HG03175 (cell line): ENCODE data around the gene TTC28.
A peak's percentile ranks its signal among the peaks of the same experiment; 100 is the strongest.

Source experiments
- ATAC-seq: cut with Tn5 transposase; IDR thresholded peaks from one replicate; pipeline ENCODE4 v1.9.1; 2021; ENCODE audit warnings: mild to moderate bottlenecking, moderate library complexity; ENCODE audit not compliant: unreplicated experiment

TTC28 gene

DNA sequence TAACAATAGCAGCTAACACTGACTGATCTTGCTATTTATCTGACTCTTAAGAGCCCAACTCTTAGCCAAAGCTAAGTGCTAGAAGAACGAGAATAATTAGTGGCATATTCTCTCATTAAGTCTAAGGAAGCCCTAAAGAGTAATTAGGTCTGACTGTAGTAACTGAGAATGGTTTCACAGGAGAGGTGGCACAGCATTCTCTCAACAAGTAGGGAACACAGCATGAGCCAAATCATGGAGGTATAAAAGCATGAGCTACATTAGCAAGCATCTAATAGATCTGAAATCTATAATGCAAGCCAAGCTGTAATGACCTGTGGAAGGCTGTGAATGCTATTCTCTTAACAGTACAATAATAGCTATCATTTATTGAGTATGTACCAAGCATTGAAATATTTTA lies 230.6 kb downstream of the TTC28 start:
- ATAC-seq, result no peak

DNA sequence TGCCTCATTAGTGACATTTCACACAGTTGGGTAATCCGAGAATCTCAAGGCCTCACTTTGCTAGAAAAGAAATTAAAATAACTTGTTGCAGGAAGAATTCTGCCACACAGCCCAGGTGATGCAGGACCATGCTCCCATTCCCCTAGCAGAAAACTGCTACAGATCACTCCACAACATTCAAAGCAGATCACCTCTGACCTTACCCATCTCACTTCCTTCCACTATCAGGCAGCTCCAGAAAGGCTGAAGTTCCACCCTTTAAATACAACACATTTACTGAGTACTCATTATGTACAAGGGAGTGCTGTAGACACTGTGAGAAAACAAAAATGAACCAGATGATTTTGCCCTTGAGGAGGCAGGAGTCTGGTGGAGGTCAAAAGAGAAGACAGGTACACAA lies 231.0 kb downstream of the TTC28 start:
- ATAC-seq, result no peak

DNA sequence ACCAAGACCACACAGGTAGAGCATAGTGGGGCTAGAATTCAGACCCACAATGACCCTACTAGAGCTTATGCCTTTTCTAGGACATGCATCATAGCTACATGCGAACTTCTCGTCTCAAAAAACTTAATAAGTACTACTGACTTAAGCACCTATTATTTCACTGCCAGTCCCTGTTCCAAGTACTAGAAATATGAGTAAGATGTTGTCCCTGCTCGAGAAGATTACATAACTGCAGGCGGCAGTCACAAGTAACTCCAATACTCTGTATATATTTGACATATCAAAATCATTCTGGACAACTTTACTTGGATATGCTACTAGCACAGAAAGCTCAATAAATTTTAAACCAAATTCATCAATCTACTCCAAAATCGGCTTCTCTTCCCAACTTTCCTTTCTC lies 235.0 kb downstream of the TTC28 start:
- ATAC-seq, result no peak

DNA sequence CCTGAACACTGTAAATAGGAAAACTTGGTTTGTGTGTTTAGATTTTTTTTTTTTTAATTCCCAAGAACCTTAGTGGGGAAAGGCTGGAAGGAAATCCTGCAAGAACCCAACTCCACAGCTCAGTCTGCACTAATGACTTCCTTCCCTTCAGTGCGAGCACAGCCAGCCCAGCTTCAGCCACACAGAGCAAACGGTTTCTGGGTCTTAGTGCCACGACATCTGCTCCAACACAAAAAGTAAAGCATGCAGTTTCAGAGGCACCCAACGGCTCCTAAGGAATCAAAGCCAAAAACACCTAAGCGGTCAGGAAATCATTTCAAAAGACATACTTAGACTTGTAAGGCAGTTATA lies 236.1 kb downstream of the TTC28 start:
- ATAC-seq, result no peak

DNA sequence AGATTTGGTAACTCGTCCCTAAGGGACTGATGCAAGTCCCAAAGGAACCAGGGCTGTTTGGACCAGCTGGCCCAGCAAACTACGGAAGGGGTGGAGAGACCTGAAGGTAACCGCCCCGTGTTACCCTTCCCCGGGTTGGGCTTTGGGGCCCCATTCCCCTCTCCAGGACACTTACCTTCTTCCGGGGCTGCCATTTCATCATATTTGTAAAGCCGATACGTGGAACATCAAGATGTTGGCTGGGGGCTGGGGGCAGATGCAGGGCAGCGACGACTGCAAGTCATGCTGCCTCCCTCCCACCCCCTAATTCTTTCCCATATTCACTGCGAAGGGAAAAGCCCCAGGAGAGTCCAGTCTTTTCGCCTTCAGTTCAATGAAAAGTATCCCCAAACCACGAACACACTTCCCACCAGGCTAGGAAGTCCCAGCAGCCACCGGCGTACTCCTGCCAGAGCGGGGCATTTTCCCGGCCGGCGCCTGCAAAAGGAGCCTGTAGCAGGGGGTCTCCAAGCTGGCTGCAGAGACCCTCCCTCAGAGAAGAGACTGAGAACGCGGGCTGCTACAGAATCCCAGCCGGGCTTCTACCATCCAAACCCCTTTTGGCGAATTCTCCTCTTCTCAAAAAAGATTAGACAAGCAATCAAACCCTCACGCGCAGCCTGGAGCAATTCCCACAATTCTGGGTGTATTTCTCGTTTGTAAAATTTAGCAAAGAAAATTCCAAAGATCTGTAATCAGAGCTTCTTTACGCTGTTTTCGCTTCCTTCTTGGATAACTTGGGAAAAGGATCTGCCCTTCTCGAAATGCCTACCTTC lies 236.7 kb downstream of the TTC28 start:
- no peak for ATAC-seq

DNA sequence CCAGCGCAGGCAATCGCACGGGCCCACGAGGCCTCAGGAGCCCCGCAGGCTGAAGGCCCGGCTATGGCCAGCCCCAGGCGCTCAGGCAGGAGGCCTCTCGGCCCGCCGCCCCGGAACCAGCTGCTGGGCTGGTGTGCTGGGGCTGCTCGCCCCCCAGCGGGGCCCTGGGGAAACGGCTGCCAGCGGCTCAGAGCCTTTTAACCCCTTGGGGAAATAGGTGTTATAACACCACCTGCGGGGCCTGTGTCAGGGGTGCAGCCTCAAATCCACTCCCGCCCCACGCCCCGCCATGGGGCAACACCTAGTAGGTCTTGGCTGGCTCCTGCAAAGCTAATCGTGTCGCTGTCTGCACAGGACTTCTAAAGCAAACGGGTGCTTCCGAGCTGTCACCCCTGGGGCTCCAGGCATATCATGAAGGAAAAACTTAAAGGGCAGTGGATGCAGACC lies 237.4 kb downstream of the TTC28 start:
- ATAC-seq, result peak; percentile 43

DNA sequence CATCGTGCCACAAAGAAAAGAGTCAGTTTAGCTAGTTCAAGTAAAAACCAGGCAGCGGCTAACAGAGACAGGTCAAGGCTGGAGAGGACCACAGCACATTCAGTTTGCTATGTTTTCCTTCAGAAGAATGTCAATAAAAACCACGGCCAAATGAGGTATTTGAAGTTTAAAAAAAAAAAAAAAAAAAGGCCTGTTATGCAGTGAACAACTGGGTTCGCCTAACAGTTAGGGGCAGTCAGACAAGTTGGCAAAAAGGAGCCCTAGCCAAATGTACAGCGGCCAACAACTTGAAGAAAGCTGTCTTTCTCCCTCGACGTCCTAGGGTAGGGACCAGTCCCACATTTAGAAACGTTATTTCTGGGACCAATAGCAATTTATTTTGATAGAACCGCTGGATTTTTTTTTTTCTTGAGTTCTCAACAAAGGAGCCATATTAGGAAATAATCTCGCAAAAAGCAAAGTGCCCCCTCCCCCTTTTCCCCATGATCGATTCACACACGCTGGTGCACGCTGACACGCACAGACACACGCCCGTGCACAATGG lies 237.8 kb downstream of the TTC28 start:
- ATAC-seq, result no peak

DNA sequence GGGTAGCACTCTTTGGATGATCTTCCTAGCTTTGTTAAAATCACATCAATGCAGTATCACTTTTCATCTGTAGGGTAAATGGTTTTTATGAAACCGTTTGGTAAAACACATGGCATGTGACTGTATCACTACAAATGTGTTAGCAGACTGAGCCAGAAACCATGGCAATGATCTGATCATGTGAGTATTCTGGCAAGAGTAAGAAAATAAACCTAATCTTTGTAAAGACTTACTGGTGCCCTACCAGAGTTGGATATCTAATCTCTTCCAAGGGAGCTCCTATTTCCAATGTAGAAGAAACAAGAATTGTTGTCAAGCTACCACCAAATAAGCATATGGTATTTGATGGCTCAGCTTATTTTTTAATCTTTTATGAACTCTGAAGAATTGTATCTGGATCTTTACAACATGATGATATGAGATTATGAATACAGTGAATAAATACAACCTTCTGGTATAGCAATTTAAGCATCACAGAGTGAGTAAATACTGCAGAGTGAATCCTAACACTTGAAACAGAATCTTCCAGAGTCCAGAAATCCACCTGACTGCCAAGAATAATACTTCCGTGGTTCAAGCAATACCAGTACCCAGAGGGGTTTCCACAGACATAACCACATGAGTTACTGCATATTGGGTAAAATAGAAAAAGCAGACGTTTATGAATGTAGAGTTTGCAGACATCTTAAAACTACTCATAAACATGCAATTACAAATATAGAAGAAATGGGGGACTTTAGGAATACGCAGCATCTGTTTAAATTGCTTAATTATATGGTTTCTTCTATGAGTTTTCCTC lies 238.8 kb downstream of the TTC28 start:
- ATAC-seq, result no peak

DNA sequence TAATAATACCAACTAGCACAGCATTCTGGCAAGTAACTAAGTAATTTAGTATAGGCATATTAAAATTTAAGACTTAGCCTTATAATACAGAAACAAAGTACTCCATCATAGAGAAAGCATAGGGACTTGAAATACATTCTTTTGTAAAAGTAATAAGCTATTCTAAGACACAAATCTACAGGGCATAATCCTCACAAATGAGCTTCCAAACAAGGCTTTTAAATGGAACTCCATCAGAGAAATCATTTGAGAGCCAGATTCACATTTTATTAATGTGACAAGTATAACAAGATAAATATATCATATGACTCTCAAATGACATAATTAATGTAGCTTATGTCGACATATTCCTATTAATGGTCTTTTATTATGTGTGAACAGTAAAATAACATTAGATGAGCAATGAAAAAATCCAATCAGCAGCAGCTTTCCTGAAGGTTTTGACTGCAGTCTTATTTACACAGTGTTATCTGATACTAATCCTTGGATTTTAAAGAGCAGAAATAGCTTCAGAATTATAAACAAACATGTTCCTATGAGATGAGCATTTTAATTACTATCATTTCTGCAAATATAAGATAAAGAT lies 241.4 kb downstream of the TTC28 start:
- ATAC-seq, result no peak

DNA sequence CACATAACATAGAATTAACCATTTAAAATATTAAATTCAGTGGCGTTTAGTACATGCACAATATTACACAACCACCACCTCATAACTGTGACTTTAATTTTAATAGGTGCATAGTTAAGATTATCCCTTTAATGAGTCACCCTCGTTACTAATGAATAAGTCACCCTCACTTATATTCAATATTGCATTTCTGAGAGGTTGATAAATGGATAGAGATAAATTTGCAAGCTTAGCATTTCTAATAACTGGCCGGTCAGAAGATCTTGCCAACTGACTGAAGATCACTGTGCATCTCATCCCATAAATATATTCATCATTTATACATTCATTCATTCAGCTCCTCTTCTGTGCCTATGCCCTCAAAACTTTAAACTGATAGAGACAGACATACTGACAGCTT lies 243.7 kb downstream of the TTC28 start:
- ATAC-seq, result no peak

DNA sequence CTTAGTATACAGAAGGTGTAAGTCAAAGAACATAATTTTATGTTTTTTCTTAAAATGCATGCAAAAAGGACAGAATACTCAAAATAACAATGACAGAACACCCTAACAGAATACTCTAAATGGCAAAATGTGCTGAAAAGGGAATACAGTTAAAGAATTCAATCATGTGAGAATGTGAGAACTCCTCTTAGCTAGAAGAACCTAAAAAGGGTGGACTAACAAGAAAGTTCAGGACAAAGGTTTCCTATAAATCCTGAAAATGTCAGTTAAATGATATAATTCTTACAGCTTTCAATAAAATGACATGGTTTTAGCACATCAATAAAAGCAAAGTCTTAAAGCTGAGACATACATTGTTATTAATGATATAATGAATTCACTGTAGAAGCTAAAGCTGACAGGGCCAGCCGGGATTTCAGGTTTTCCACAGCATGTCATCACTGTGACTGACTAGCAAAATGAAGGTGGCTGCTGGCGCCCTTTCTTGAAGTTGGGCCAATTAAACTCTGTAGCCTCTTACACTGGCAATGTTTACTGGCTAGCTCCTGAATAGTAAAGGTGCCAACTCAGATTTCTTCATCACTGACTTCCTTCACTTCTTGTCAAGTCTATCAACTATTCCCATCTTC lies 244.4 kb downstream of the TTC28 start:
- no peak for ATAC-seq

DNA sequence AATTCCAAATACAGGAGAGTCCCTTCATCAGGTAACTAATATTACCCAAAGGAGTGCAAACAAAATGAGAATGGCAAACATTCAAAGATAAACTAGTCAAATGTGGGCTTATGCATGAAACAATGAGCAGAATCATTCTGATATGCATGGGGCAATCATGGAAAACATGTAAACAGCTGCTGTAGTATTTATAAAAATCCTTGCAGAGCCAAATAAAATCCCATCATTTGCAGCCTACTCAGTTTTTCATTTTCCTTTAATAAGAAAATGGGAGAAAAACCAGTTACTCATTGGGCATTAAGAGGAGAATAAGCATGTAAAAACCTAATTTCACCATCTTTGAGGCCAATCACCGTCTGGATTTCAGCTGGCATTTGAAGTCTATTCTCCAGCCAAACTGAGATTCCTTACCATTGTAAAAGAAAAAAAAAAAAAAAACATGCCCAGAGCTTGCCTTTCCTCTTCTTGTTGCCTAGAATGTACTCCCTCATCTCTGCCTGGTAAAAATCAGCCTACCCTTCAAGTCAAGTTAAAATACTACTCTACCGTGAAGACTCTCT lies 249.1 kb downstream of the TTC28 start:
- ATAC-seq, result no peak

DNA sequence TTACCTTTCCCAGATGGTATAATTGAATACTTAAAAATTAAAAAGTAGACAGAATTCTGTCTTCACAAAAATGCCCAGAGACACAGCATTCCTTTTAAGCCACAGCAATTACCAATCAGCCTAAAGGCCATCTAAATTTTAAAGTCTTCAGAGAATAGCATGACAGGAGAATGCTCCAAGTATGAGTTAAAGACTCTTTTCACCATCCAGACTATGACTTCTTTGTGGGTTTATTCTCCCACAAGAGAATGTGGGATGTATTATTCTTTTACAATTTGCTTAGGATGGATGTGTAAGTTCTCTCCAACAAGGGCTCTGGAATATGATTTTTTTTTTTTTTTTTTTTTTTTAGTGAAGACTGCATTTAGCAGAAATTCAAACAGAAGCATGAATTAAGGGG lies 249.9 kb downstream of the TTC28 start:
- ATAC-seq, result no peak

DNA sequence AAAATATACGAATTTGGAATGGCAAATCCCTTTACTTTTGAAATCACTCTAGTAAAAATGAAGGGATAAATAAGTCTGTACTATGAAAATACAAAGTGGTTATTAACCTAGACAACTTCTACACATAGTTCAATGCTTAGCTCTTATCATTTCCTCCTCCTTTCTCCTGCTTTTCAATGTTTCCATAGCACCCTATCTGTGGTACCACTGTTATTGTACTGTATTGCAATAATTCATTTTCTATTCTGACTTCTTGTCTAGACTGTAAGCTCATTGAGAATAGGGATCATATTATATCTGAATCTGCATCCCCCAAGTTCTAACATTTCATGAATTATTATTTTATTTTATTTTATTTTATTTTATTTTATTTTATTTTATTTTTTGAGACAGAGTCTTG lies 251.4 kb downstream of the TTC28 start:
- no peak for ATAC-seq

DNA sequence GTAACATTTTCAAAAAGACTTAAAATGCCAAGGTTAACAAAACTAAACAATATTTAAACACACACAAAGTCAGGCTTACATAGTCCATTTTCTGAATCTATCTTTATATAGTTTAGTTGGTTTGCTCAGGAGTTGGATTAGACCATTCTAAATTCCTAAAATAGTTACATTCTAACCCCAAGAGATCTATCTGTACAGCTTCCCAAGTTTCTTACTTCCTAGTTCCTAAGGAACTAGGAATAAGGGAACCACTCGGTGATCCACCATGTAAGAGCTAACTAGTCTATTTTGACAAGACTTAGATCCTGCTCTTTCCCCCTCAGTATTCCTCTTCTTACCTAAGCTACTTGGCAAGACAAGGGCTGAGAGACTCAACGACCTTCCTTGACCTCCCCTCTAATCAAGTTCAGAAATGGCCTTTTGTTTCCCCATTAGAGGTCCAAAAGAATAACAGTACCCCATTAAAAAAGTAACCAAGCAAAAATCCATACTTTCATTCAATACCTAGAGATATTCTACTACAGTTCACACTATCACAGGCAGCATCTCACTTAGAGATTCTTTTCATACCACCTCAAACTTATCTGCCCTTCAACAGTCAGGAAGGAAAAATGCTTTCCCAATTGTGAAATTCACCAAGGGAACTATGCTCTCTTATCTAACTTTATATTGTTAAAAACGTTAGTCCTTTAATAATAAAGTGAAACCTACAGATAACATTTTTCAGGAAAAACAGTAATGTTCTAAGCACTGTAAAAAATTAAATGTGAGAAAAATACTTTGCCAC lies 253.1 kb downstream of the TTC28 start:
- no peak for ATAC-seq

DNA sequence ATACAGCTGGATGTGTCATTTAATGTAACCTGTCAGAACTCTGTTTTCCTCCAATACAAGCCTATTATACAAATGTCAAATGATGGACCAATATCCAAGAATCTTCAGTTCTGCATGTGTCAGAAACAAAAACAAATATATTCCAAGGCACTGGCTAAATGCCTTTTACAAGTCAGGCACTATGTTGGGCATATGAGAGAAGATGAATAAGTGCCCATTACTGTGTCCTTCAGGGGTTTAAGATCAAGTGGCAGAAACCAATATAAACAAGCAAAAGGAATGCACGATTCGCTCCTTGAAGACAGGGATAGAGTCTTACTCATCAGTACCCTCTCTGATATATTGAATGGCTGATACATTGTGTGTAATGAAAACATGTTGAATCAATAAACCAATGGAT lies 254.4 kb downstream of the TTC28 start:
- no peak for ATAC-seq

DNA sequence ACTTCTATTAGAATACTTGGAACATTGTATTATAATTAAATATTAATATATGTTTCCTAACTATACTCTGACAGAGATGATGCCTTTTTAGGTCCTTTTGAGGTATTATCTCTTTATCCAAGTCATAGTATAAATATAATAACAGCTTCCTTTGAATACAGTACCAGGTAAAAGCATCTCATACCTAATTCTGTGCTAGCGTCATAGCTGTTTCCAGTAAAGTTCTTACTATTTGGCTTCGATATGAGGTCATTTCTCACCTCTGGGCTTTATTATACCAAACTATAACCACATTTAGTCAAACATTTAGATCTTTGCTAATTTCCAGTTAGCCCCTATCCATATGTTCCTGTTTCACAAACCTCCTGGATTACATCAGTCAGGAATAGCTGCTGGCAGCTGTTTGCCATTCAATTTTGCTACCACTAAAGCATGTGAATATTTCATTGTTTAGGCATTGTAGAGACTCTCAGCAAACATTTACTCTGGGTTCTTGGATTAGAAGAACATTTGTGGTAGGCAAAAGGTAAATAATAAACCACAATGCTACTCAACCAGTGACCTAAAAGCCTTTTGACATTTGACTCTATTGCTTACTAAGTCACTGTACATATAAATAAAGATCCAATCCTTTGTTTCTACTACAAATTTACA lies 255.1 kb downstream of the TTC28 start:
- ATAC-seq, result no peak

DNA sequence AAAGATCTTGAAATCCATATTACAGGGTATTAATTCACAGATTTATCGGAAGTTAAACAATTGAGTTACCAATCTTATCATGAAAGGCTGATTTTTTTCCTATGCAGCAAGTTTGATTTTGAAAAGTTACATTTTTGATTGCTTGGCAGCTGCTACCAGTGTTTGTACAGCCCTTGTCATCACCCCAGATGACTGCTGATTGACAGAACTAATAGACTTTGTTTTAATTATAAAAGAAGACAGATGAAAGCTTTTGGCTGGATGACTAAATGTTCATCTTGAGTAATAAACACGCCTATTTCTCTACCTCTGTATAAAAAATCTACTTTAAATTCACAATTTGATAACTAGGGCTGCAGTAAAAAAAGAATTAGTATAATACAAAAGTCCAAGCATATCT lies 259.7 kb downstream of the TTC28 start:
- no peak for ATAC-seq

DNA sequence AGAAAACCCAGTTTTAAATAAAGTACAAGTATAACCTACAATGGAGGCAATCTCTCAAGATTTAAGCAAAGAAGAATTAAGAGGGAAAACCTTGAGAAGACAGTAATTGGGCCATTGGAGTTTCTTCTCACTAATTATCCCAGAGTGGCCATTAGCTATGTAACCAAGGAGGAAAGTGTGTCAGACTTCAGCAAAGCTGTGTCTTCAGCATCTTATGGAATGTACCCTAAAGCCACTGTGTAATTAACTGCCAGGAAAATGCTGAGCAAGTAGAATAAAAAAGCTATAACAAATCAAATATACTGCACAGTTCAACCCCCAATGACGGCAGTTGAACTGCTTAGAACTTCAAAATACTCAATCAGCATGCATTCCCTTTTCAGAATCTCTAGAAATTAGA lies 261.6 kb downstream of the TTC28 start:
- no peak for ATAC-seq

DNA sequence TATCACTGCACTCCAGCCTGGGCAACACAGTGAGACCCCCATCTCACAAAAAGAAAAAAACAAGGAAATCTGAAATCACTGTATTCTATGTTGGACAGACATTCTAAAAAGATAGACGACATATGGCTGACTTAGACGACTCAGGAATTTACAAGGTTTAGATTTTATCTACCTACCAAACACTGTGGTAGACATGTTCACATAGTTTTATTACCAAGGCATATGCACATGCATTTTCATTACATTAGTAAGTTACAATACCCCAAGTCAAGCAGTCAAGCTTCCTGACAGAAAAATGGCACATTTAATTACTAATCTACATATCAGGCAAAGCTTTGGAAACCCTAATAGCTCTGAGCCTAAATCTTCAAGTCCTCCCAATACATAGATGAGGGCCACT lies 262.2 kb downstream of the TTC28 start:
- ATAC-seq, result no peak
